ENCODE data around the gene CZIB. TPM values are rescaled to one million over a fixed set of nuclear protein-coding genes. Genes with fewer than 3 reads are reported as not detected.

Gene CZIB
- 57.1 TPM for polyA plus RNA-seq (2013, experiment 1 of 2)
- polyA plus RNA-seq (2013, experiment 2 of 2), result 53.2 TPM

DNA sequence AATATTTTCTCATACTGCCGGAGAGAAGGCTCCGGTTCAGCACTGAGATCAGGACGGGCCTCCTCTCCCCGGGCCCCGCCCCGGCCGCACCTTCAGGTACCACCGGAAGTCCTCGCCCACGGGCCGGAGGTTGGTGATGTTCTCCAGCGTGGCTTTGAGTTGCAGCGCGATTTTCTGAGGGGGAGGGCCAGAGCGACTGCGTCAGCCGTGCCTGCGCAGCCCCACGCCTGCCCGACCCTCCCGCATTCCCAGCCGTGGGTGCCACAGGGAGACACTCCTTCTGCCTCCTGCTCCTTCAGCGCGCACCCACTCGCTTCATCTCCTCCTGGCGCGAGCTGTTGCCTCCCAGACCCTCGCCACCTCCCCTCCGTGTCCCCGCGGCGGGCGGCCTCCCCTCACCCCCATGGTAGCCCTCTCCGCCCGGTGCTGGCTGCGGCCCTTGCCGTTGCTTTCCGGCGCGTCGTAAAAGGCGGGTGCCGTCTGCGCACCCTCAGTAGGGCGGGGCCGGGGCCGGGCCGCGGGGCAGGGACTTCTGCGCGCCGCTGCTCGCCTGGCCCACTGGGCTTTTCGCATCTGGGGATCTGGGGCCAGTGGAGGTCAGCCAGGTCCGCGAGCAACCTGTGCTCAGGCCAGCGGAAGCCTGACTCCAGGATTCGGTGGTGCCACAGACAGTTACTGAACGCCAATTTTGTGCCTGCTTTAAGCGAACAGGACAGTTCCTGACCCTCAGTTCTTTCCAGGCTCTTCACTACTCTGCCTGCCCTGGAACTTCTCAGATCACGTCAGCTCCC is at the start of gene CZIB:
Gene CZIB (minus strand): TSS at position 464 of the 791 bp plus-strand sequence. CDS start 59 bp downstream, at position 405.
- 1% methylated on average over 59 to 60 of the region's 61 CpGs for WGBS, 2 experiments (ENCODE audit: insufficient coverage in 2 of 2)
- Histone ChIP-seq H3K9me3 (ENCODE audit: control insufficient read depth, low read length) (no peaks in the 10 kb centered on the region), H3K4me1 (ENCODE audit: control insufficient read depth, insufficient read depth, low read length, poor library complexity, severe bottlenecking) (peaks cover 3% of the 10 kb centered on the region), H3K27ac (ENCODE audit: low read depth, low read length, severe bottlenecking) (peak within 1 kb of the TSS; percentile 83), H3K4me3 (ENCODE audit: extremely low read depth, insufficient read depth, low read length, poor library complexity, severe bottlenecking) (peak within 1 kb of the TSS; percentile 67), H3K36me3 (ENCODE audit: control insufficient read depth, insufficient read depth, low read length) (peaks cover 34% of the 10 kb centered on the region)

DNA sequence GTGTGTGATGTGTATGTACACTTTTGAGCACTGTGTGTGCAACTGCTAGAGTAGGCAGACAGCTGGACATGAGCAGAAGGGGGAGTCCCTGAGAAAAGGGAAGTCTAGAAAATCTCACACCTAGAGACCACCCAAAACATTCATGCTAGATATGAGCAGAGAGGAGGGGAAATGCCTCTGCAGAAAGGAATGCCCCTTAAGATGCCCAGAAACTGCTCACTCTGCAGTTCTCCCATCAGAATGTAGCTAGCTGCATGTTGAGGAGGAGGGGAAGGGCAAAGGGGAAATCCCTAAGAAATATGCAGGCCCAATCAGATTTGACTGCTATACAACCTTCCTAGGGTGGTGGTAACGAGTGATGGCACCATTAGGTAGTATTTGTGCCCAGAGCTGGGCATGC is 49.7 kb upstream of the CZIB start:
- WGBS, 2 experiments (ENCODE audit: insufficient coverage in 2 of 2), result 83% methylated on average over 1 of the region's 1 CpG; no CpG with 5 or more reads in 1 of the 2 experiments
- no peaks in the 10 kb centered on the region for H3K9me3 ChIP-seq (ENCODE audit: control insufficient read depth, low read length)
- H3K4me1 ChIP-seq (ENCODE audit: control insufficient read depth, insufficient read depth, low read length, poor library complexity, severe bottlenecking), result no peaks in the 10 kb centered on the region
- no peak overlapping the region for H3K4me3 ChIP-seq (ENCODE audit: extremely low read depth, insufficient read depth, low read length, poor library complexity, severe bottlenecking)
- H3K36me3 ChIP-seq (ENCODE audit: control insufficient read depth, insufficient read depth, low read length), result peaks cover 70% of the 10 kb centered on the region
- H3K27ac ChIP-seq (ENCODE audit: low read depth, low read length, severe bottlenecking), result no peak overlapping the region

DNA sequence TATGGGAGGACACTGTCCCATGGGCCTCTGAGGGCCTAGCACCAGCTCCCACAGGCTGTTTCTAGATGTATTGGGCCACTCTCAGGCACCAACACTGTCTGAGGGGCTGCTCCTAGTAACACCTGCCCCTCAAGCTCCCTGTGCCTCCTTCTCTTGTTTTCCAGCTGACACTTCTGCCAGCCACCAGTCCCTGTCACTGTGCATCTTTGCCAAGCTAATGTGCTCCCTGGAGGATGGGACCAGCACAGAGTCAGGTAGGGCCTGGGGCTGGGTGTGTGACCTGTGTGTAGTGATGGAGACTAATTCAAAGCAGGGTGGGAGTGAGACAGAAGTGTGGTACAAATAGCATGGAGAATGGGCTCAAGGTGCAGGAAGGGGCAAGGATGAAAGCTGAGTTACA is 47.3 kb upstream of the CZIB start:
- Histone ChIP-seq H3K27ac (ENCODE audit: low read depth, low read length, severe bottlenecking) (no peak overlapping the region), H3K9me3 (ENCODE audit: control insufficient read depth, low read length) (no peaks in the 10 kb centered on the region), H3K4me1 (ENCODE audit: control insufficient read depth, insufficient read depth, low read length, poor library complexity, severe bottlenecking) (no peaks in the 10 kb centered on the region), H3K4me3 (ENCODE audit: extremely low read depth, insufficient read depth, low read length, poor library complexity, severe bottlenecking) (no peak overlapping the region), H3K36me3 (ENCODE audit: control insufficient read depth, insufficient read depth, low read length) (peaks cover 82% of the 10 kb centered on the region)

DNA sequence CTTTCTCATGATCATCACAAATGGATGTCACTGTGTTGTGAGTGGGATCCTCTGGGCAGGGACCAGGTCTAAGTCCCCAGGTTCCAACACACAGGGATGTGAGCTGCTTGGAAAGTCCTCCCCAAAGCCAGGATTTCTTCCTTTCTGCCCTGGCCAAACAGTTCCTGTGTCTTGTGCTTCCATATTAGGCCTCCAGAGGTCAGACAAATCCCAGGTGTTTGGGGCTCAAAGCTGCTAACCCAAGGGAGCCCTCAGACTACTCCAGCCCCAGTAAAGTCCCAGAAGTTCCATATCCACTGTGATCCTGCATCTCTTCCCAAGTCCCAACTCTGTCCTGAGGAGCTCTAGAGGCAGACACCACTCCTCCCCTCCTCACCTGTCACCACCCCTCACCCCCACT is 45.6 kb upstream of the CZIB start:
- Histone ChIP-seq H3K27ac (ENCODE audit: low read depth, low read length, severe bottlenecking) (no peak overlapping the region), H3K36me3 (ENCODE audit: control insufficient read depth, insufficient read depth, low read length) (peaks cover 85% of the 10 kb centered on the region), H3K9me3 (ENCODE audit: control insufficient read depth, low read length) (no peaks in the 10 kb centered on the region), H3K4me1 (ENCODE audit: control insufficient read depth, insufficient read depth, low read length, poor library complexity, severe bottlenecking) (no peaks in the 10 kb centered on the region), H3K4me3 (ENCODE audit: extremely low read depth, insufficient read depth, low read length, poor library complexity, severe bottlenecking) (no peak overlapping the region)

DNA sequence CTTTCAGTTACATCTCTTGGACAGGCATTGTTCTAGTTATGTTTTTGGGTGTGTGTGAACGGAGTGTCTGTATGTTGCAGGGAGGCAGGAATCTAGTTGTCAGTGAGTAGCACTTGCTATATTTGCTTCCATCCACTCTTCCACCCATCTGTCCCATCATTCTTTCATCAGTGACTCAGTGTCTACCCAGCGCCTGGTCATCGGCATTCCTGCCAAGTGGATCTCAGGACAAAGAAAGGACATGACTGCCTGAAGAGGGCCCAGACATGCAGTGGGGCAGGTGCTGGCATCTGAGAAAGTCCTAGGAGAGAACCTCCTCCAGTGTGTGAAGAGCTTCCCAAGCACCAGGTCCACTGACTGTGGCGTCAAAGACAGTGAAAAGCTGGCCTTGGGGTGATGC is 45.1 kb upstream of the CZIB start:
- Histone ChIP-seq H3K9me3 (ENCODE audit: control insufficient read depth, low read length) (no peaks in the 10 kb centered on the region), H3K4me3 (ENCODE audit: extremely low read depth, insufficient read depth, low read length, poor library complexity, severe bottlenecking) (no peak overlapping the region), H3K4me1 (ENCODE audit: control insufficient read depth, insufficient read depth, low read length, poor library complexity, severe bottlenecking) (no peaks in the 10 kb centered on the region), H3K36me3 (ENCODE audit: control insufficient read depth, insufficient read depth, low read length) (peaks cover 85% of the 10 kb centered on the region), H3K27ac (ENCODE audit: low read depth, low read length, severe bottlenecking) (no peak overlapping the region)
- 83 to 100% methylated on average over 3 of the region's 4 CpGs for WGBS, 2 experiments (ENCODE audit: insufficient coverage in 2 of 2)

DNA sequence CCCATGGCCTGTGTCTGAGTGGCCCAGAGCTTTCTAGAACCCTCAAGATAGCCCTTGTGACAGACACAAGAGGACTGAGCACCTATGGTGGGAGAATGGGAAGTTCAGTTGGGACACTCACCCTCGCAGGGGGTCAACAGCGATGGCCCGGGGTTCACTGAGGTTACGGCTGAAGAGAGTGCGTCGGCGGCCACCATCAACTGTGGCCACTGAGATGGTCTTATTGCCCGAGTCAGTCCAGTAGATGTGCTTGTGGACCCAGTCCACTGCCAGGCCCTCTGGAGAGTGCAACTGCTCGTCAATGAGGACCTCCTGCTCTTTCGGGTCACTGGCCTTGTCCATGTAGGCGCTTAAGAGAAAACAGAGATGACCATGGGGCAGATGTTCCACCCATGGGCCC is 43.6 kb upstream of the CZIB start:
- H3K27ac ChIP-seq (ENCODE audit: low read depth, low read length, severe bottlenecking), result no peak overlapping the region
- WGBS, 2 experiments (ENCODE audit: insufficient coverage in 2 of 2), result 92 to 95% methylated on average over 11 of the region's 11 CpGs
- no peaks in the 10 kb centered on the region for H3K4me1 ChIP-seq (ENCODE audit: control insufficient read depth, insufficient read depth, low read length, poor library complexity, severe bottlenecking)
- no peaks in the 10 kb centered on the region for H3K9me3 ChIP-seq (ENCODE audit: control insufficient read depth, low read length)
- peaks cover 91% of the 10 kb centered on the region for H3K36me3 ChIP-seq (ENCODE audit: control insufficient read depth, insufficient read depth, low read length)
- no peak overlapping the region for H3K4me3 ChIP-seq (ENCODE audit: extremely low read depth, insufficient read depth, low read length, poor library complexity, severe bottlenecking)

DNA sequence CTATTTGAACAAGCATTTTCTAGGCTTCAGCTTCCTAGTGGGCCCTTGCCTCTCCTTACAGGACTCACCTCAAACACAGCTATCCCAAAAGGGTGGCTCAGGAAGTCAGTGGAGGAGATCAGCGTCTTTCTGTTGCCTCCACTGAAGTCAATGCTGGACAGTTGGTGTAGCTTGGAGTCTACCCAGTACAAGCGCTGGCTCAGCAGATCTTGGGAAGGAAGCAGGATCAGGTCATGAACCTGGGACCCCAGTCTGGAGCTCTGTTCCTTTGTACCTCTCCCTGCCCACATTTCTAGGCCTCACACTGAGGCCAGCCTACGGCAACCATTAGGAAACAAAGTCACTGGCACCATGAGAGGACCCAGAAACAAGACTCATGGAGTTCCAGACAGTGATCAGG is 41.6 kb upstream of the CZIB start:
- H3K36me3 ChIP-seq (ENCODE audit: control insufficient read depth, insufficient read depth, low read length), result peaks cover 90% of the 10 kb centered on the region
- no peaks in the 10 kb centered on the region for H3K4me1 ChIP-seq (ENCODE audit: control insufficient read depth, insufficient read depth, low read length, poor library complexity, severe bottlenecking)
- 88 to 95% methylated on average over 3 of the region's 3 CpGs for WGBS, 2 experiments (ENCODE audit: insufficient coverage in 2 of 2)
- no peak overlapping the region for H3K27ac ChIP-seq (ENCODE audit: low read depth, low read length, severe bottlenecking)
- no peak overlapping the region for H3K4me3 ChIP-seq (ENCODE audit: extremely low read depth, insufficient read depth, low read length, poor library complexity, severe bottlenecking)
- no peaks in the 10 kb centered on the region for H3K9me3 ChIP-seq (ENCODE audit: control insufficient read depth, low read length)

DNA sequence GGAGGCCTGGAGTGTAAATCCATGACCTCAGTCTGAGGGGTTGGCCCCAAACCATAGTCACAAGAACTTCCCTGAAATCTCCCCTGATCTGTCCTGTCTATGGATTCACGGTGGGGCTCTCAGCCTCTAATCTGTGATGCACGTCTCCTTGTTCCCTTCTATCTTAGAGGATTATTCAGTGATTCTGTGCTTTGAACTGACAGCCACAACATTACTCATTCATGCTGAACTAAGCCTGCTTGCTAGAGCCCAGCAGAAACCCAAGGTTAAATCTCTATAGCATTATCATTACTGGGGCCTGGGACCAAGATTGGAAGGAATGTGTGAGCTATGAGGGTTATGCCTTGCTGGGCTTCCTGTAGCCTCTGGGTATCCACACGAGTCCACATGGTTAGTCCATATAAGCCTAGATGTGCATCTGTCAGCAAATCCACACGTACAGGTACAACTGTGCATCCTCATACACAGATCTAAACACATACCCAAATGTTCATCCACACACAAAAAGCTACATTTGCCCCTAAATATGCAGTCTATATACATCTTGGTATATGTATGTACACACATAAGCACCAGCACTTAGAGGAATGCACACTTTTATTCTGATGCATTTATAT is 40.3 kb upstream of the CZIB start:
- H3K27ac ChIP-seq (ENCODE audit: low read depth, low read length, severe bottlenecking), result no peak overlapping the region
- H3K9me3 ChIP-seq (ENCODE audit: control insufficient read depth, low read length), result no peaks in the 10 kb centered on the region
- WGBS, 2 experiments (ENCODE audit: insufficient coverage in 2 of 2), result 93 to 98% methylated on average over 4 of the region's 4 CpGs
- no peak overlapping the region for H3K4me3 ChIP-seq (ENCODE audit: extremely low read depth, insufficient read depth, low read length, poor library complexity, severe bottlenecking)
- H3K36me3 ChIP-seq (ENCODE audit: control insufficient read depth, insufficient read depth, low read length), result peaks cover 89% of the 10 kb centered on the region
- H3K4me1 ChIP-seq (ENCODE audit: control insufficient read depth, insufficient read depth, low read length, poor library complexity, severe bottlenecking), result no peaks in the 10 kb centered on the region

DNA sequence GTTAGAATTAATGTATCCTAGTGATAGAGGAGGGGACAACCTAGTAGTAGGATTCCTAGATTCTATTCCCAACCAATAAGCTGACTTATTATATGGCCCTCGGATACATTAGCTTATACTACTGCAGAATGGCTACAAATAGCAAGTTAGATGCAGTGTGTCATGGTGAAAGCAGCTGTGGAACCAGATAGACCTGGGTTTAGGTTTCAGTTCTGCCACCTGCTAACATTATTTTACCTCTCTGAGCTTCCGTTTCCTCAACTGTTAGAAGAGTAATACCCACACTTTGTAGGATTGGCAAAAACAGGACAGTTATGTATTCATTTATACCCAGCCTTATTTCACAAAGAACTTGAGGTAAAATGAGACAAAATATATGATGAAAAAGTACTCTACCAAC is 39.5 kb upstream of the CZIB start:
- H3K36me3 ChIP-seq (ENCODE audit: control insufficient read depth, insufficient read depth, low read length), result peaks cover 87% of the 10 kb centered on the region
- WGBS, 2 experiments (ENCODE audit: insufficient coverage in 2 of 2), result no CpG with 5 or more reads among the region's 2 CpGs
- H3K4me3 ChIP-seq (ENCODE audit: extremely low read depth, insufficient read depth, low read length, poor library complexity, severe bottlenecking), result no peak overlapping the region
- no peaks in the 10 kb centered on the region for H3K9me3 ChIP-seq (ENCODE audit: control insufficient read depth, low read length)
- peaks cover under 1% of the 10 kb centered on the region for H3K4me1 ChIP-seq (ENCODE audit: control insufficient read depth, insufficient read depth, low read length, poor library complexity, severe bottlenecking)
- no peak overlapping the region for H3K27ac ChIP-seq (ENCODE audit: low read depth, low read length, severe bottlenecking)

DNA sequence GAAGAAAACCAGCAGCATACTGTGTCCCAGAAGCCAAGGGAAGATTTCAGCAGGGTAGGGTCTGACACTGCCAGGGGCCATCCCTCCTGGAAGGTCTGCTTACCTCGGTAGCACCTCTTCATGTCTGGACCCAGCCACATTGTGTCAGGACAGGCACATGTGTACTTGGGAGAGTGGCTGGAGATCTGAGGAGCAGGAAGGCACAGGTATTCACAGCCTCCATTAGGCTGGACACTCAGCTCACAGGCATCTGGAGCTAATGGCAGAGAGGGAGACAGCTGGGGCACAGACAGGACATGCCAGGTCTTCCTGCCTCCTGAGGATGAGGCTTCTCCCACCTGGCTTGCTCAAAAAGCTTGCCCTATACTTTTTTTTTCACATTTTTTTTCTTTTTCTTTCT is 37.8 kb upstream of the CZIB start:
- no peak overlapping the region for H3K4me3 ChIP-seq (ENCODE audit: extremely low read depth, insufficient read depth, low read length, poor library complexity, severe bottlenecking)
- no peaks in the 10 kb centered on the region for H3K9me3 ChIP-seq (ENCODE audit: control insufficient read depth, low read length)
- H3K4me1 ChIP-seq (ENCODE audit: control insufficient read depth, insufficient read depth, low read length, poor library complexity, severe bottlenecking), result peaks cover 11% of the 10 kb centered on the region
- H3K36me3 ChIP-seq (ENCODE audit: control insufficient read depth, insufficient read depth, low read length), result peaks cover 78% of the 10 kb centered on the region
- 100% methylated on average over 1 of the region's 1 CpG for WGBS, 2 experiments (ENCODE audit: insufficient coverage in 2 of 2)
- H3K27ac ChIP-seq (ENCODE audit: low read depth, low read length, severe bottlenecking), result no peak overlapping the region

DNA sequence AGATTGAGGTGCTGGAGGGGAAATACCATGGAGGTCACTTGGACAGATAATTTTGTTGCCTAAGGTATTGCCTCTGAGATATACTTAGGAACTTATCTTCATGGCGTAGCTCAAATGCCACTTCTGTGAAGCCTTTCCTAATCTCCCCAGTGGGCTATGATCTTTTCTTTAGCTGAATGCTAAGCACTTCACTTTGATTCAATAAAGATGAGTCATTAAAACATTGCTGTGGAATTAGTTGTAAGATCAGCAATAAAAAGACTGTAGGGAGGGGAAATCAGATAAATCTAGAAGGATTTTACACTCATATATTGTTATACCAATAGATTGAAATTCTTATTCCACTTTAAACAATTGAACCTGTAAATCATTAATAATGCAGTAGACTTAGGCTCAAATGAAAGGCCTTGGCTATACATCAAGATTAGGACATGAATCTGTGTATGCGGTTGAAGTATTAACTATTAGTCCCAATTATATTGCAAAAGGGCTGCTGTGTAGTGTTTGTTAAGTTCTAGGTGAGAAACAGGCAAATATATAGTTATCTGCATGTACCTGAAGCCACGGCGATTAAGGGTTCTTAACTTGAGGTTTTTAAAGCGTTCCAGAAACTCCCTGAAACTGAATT is 37.1 kb upstream of the CZIB start:
- Histone ChIP-seq H3K4me3 (ENCODE audit: extremely low read depth, insufficient read depth, low read length, poor library complexity, severe bottlenecking) (no peak overlapping the region), H3K4me1 (ENCODE audit: control insufficient read depth, insufficient read depth, low read length, poor library complexity, severe bottlenecking) (peaks cover 11% of the 10 kb centered on the region), H3K27ac (ENCODE audit: low read depth, low read length, severe bottlenecking) (peak overlapping the region; percentile 23), H3K36me3 (ENCODE audit: control insufficient read depth, insufficient read depth, low read length) (peaks cover 72% of the 10 kb centered on the region), H3K9me3 (ENCODE audit: control insufficient read depth, low read length) (no peaks in the 10 kb centered on the region)
- WGBS, 2 experiments (ENCODE audit: insufficient coverage in 2 of 2), result 94 to 100% methylated on average over 2 to 4 of the region's 5 CpGs
